Muscle of leg (tissue), 11 donors: ENCODE results near the gene ASPHD2. TPM values are rescaled to one million over a fixed set of nuclear protein-coding genes. Genes with fewer than 3 reads are reported as not detected.

ENCODE experiments used
- DNase-seq: peaks from one replicate; pipeline ENCODE4 v3.0.0; 2013
- H3K27ac ChIP-seq: one replicate; pipeline ENCODE4 v1.5.1; 2013; ENCODE audit warnings: mild to moderate bottlenecking, low read length, control low read depth
- H3K27me3 ChIP-seq: one replicate; pipeline ENCODE4 v1.6.1; 2013; ENCODE audit warnings: low read length; ENCODE audit not compliant: control insufficient read depth, insufficient read depth
- H3K36me3 ChIP-seq: one replicate; pipeline ENCODE4 v1.6.1; 2013; ENCODE audit warnings: low read length; ENCODE audit not compliant: control insufficient read depth, insufficient read depth
- H3K4me1 ChIP-seq: one replicate; pipeline ENCODE4 v1.6.1; 2013; ENCODE audit warnings: low read length; ENCODE audit not compliant: control insufficient read depth, insufficient read depth
- H3K4me3 ChIP-seq: one replicate; pipeline ENCODE4 v1.5.1; 2013; ENCODE audit warnings: low read length, control low read depth
- H3K9me3 ChIP-seq: replicated peaks from 2 replicates; pipeline ENCODE4 v1.6.1; 2013; ENCODE audit warnings: low read depth, low read length; ENCODE audit not compliant: control insufficient read depth
- WGBS: methylation state at CpG from one replicate; pipeline ENCODE4 v1.1.5; 2013; ENCODE audit warnings: missing lambda C conversion rate; ENCODE audit not compliant: insufficient coverage; 5-methylcytosine and 5-hydroxymethylcytosine counted together
- polyA plus RNA-seq, 8 donors: library from polyadenylated mRNA; unstranded; fragments of 120-200 nt; gene quantifications; one replicate each; pipeline versions ENCODE4 v1.2.1 to v1.2.3, GENCODE V29; 2013; ENCODE audit warnings: inconsistent platforms in 1 of 8, low replicate concordance in 1 of 8; ENCODE audit not compliant: insufficient read length in 8 of 8, insufficient read depth in 1 of 8
- total RNA-seq: library from RNA; stranded (reverse); fragments of 120-200 nt; gene quantifications from one replicate; pipeline ENCODE4 v1.2.4, GENCODE V29; 2013

The ASPHD2 gene
- total and polyA plus RNA-seq, 9 donors: 0.84 to 2.1 (median 1.5) TPM

- Histone ChIP-seq H3K9me3 (no peaks in the 10 kb centered on the region), H3K4me3 (no peak overlapping the region), H3K36me3 (no peaks in the 10 kb centered on the region), H3K27ac (no peak overlapping the region), H3K4me1 (peaks cover 14% of the 10 kb centered on the region), H3K27me3 (peaks cover 7% of the 10 kb centered on the region)
- DNase-seq: no peak
- WGBS: 79% methylated on average over 2 of the region's 4 CpGs
These were observed 14.7 kb upstream of the ASPHD2 start for GRCh38 chr22:26414347-26414746.

- no peak overlapping the region for H3K27ac ChIP-seq
- H3K9me3 ChIP-seq: no peaks in the 10 kb centered on the region
- no peak overlapping the region for H3K4me3 ChIP-seq
- peaks cover 7% of the 10 kb centered on the region for H3K27me3 ChIP-seq
- peaks cover 9% of the 10 kb centered on the region for H3K4me1 ChIP-seq
- no CpG with 5 or more reads among the region's 4 CpGs for WGBS
- DNase-seq: no peak
- no peaks in the 10 kb centered on the region for H3K36me3 ChIP-seq
These were observed 12.8 kb upstream of the ASPHD2 start for GRCh38 chr22:26416256-26416655.

- Histone ChIP-seq H3K27ac (no peak overlapping the region), H3K36me3 (no peaks in the 10 kb centered on the region), H3K9me3 (no peaks in the 10 kb centered on the region), H3K4me1 (peaks cover 9% of the 10 kb centered on the region), H3K27me3 (peaks cover 7% of the 10 kb centered on the region), H3K4me3 (no peak overlapping the region)
- DNase-seq: peak; percentile 88
- WGBS: 17% methylated on average over 2 of the region's 9 CpGs
These were observed 12.3 kb upstream of the ASPHD2 start for GRCh38 chr22:26416670-26417276.

GRCh38 chr22:26417406-26417805, 11.7 kb upstream of the ASPHD2 start:
- H3K27me3 ChIP-seq: peaks cover 7% of the 10 kb centered on the region
- H3K27ac ChIP-seq: no peak overlapping the region
- DNase-seq: no peak
- no CpG with 5 or more reads among the region's 3 CpGs for WGBS
- no peaks in the 10 kb centered on the region for H3K9me3 ChIP-seq
- no peak overlapping the region for H3K4me3 ChIP-seq
- H3K36me3 ChIP-seq: no peaks in the 10 kb centered on the region
- peaks cover 9% of the 10 kb centered on the region for H3K4me1 ChIP-seq

- no peak overlapping the region for H3K27ac ChIP-seq
These were observed 10.4 kb upstream of the ASPHD2 start for GRCh38 chr22:26418620-26419019.

GRCh38 chr22:26426924-26427323, 2.1 kb upstream of the ASPHD2 start:
- Histone ChIP-seq H3K27ac (no peak overlapping the region), H3K36me3 (no peaks in the 10 kb centered on the region), H3K4me1 (peaks cover 11% of the 10 kb centered on the region), H3K27me3 (peaks cover 25% of the 10 kb centered on the region), H3K4me3 (no peak overlapping the region), H3K9me3 (peaks cover 7% of the 10 kb centered on the region)
- DNase-seq: no peak

More at GRCh38 chr22:26418620-26419019, 10.4 kb upstream of the ASPHD2 start:
- H3K9me3 ChIP-seq: peaks cover 7% of the 10 kb centered on the region
- H3K27me3 ChIP-seq: peaks cover 7% of the 10 kb centered on the region
- no peaks in the 10 kb centered on the region for H3K36me3 ChIP-seq
- no peak for DNase-seq
- no peak overlapping the region for H3K4me3 ChIP-seq
- no CpG with 5 or more reads among the region's 3 CpGs for WGBS
- peaks cover 9% of the 10 kb centered on the region for H3K4me1 ChIP-seq

- Histone ChIP-seq H3K4me1 (peaks cover 11% of the 10 kb centered on the region), H3K36me3 (no peaks in the 10 kb centered on the region), H3K27ac (no peak overlapping the region), H3K4me3 (peak overlapping the region; percentile 24), H3K27me3 (peaks cover 25% of the 10 kb centered on the region), H3K9me3 (no peaks in the 10 kb centered on the region)
- DNase-seq: no peak
- WGBS: 2% methylated on average over 48 of the region's 50 CpGs
These were observed 612 bp downstream of the ASPHD2 start for GRCh38 chr22:26429458-26430286.

GRCh38 chr22:26430600-26430999, 1.5 kb downstream of the ASPHD2 start:
- no peak overlapping the region for H3K4me3 ChIP-seq
- H3K27me3 ChIP-seq: peaks cover 25% of the 10 kb centered on the region
- H3K36me3 ChIP-seq: no peaks in the 10 kb centered on the region
- DNase-seq: no peak
- no peaks in the 10 kb centered on the region for H3K9me3 ChIP-seq
- no peak overlapping the region for H3K27ac ChIP-seq
- WGBS: 85% methylated on average over 1 of the region's 2 CpGs
- H3K4me1 ChIP-seq: peaks cover 11% of the 10 kb centered on the region

- peaks cover 25% of the 10 kb centered on the region for H3K27me3 ChIP-seq
- no peak for DNase-seq
- H3K36me3 ChIP-seq: no peaks in the 10 kb centered on the region
- H3K4me1 ChIP-seq: peaks cover 11% of the 10 kb centered on the region
- 89% methylated on average over 10 of the region's 13 CpGs for WGBS
- H3K4me3 ChIP-seq: no peak overlapping the region
- H3K27ac ChIP-seq: no peak overlapping the region
- no peaks in the 10 kb centered on the region for H3K9me3 ChIP-seq
These were observed 2.4 kb downstream of the ASPHD2 start for GRCh38 chr22:26431261-26431995.

GRCh38 chr22:26432619-26433311, 3.7 kb downstream of the ASPHD2 start:
- WGBS: no CpG with 5 or more reads among the region's 3 CpGs
- Histone ChIP-seq H3K4me1 (peaks cover 11% of the 10 kb centered on the region), H3K27ac (no peak overlapping the region), H3K27me3 (peaks cover 21% of the 10 kb centered on the region), H3K9me3 (no peaks in the 10 kb centered on the region), H3K4me3 (no peak overlapping the region), H3K36me3 (no peaks in the 10 kb centered on the region)
- DNase-seq: no peak
